H4 (cell line): ENCODE data around the gene HLA-DOB. TPM values are rescaled to one million over a fixed set of nuclear protein-coding genes. Genes with fewer than 3 reads are reported as not detected.
"Not testable (repeated sequence)": the region's sequence is repeated elsewhere in the genome, so short reads cannot be mapped to it uniquely, and the experiment has no call there.

Experiments
- DNase-seq: peaks from one replicate; pipeline ENCODE4 v3.0.0-alpha.2; 2015; ENCODE audit warnings: low spot score
- total RNA-seq: library from RNA; depleted of rRNA; stranded (reverse); fragments of >200 nt; shearing (Covaris generic); gene quantifications from 2 replicates; pipeline ENCODE4 v1.2.3, GENCODE V29; 2014

HLA-DOB gene
- total RNA-seq, 1 experiment from 2014 or later: not detected

- no peak for DNase-seq
Measured at GRCh38 chr6:32815115-32815514, 1.7 kb downstream of the HLA-DOB start.

- DNase-seq: no peak
Measured at GRCh38 chr6:32814145-32814544, 2.7 kb downstream of the HLA-DOB start.

- no peak for DNase-seq
Measured at GRCh38 chr6:32809171-32809570, 7.6 kb downstream of the HLA-DOB start.

- no peak for DNase-seq
Measured at GRCh38 chr6:32807020-32807580, 9.7 kb downstream of the HLA-DOB start.

GRCh38 chr6:32805404-32805803, 11.4 kb downstream of the HLA-DOB start:
- DNase-seq: not testable (repeated sequence)

- DNase-seq: no peak
Measured at GRCh38 chr6:32803416-32803815, 13.4 kb downstream of the HLA-DOB start.

- no peak for DNase-seq
Measured at GRCh38 chr6:32799740-32800139, 17.1 kb downstream of the HLA-DOB start.

GRCh38 chr6:32799168-32799567, 17.6 kb downstream of the HLA-DOB start:
- no peak for DNase-seq

GRCh38 chr6:32796848-32797776, 19.7 kb downstream of the HLA-DOB start:
- peak; percentile 57 for DNase-seq

GRCh38 chr6:32794510-32794909, 22.3 kb downstream of the HLA-DOB start:
- no peak for DNase-seq

GRCh38 chr6:32792901-32793435, 23.8 kb downstream of the HLA-DOB start:
- no peak for DNase-seq

- DNase-seq: no peak
Measured at GRCh38 chr6:32790306-32790705, 26.5 kb downstream of the HLA-DOB start.

- peak; percentile 78 for DNase-seq
Measured at GRCh38 chr6:32785781-32786533, 30.8 kb downstream of the HLA-DOB start.

GRCh38 chr6:32782923-32783322, 33.9 kb downstream of the HLA-DOB start:
- not testable (repeated sequence) for DNase-seq

GRCh38 chr6:32779036-32779435, 37.8 kb downstream of the HLA-DOB start:
- no peak for DNase-seq

- no peak for DNase-seq
Measured at GRCh38 chr6:32775071-32775470, 41.7 kb downstream of the HLA-DOB start.

- no peak for DNase-seq
Measured at GRCh38 chr6:32774426-32774825, 42.4 kb downstream of the HLA-DOB start.

GRCh38 chr6:32772656-32773055, 44.1 kb downstream of the HLA-DOB start:
- peak; percentile 30 for DNase-seq

GRCh38 chr6:32764048-32764447, 52.8 kb downstream of the HLA-DOB start:
- DNase-seq: no peak

GRCh38 chr6:32763421-32763820, 53.4 kb downstream of the HLA-DOB start, which contains the start of gene HLA-DQB2:
TSS of gene HLA-DQB2 (minus strand) at chr6:32763532. CDS start at chr6:32763470, 62 bp downstream.
- DNase-seq: no peak
